Measurements from ENCODE around the gene EGFLAM.
"Not testable (repeated sequence)": the region's sequence is repeated elsewhere in the genome, so short reads cannot be mapped to it uniquely, and the experiment has no call there.

Gene EGFLAM

GRCh38 chr5:38331831-38332230 is 73.5 kb downstream of the EGFLAM start:
- no peak for DNase-seq

DNA sequence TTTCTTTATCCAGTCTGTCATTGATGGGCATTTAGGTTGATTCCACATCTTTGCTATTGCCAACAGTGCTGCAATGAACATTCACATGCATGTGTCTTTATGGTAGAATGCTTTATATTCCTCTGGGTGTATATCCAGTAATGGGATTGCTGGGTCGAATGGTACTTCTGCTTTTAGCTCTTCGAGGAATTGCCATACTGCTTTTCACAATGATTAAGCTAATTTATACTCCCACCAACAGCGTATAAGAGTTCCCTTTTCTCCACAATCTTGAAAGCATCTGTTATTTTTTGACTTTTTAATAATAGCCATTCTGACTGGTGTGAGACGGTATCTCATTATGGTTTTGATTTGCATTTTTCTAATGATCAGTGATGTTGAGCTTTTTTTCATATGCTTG is 74.8 kb downstream of the EGFLAM start:
- DNase-seq, result not testable (repeated sequence)

- no peak for DNase-seq
Measured at GRCh38 chr5:38338455-38338854, 80.1 kb downstream of the EGFLAM start.

- DNase-seq, result no peak
Measured at GRCh38 chr5:38339446-38339845, 81.1 kb downstream of the EGFLAM start.

GRCh38 chr5:38341056-38341455 is 82.7 kb downstream of the EGFLAM start:
- DNase-seq, result no peak

DNA sequence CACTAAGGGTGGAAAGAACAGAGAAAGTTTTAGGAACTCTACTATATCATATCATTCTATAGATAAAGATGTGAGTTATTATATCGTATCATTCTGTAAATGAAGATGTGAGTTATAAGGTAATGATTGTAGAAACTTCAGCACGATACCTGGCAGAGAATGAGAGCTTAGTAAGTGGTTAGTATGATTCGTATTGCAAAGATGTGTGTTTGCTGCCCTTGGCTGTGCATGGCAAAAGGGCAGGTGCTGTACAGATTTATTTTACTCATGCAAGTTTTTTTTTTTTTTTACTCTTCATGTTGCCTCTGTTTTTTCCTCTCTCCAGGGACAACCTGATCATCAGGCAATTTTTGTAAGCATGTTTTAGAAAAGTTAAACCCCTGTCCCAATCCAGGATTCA is 83.3 kb downstream of the EGFLAM start:
- DNase-seq, result no peak

DNA sequence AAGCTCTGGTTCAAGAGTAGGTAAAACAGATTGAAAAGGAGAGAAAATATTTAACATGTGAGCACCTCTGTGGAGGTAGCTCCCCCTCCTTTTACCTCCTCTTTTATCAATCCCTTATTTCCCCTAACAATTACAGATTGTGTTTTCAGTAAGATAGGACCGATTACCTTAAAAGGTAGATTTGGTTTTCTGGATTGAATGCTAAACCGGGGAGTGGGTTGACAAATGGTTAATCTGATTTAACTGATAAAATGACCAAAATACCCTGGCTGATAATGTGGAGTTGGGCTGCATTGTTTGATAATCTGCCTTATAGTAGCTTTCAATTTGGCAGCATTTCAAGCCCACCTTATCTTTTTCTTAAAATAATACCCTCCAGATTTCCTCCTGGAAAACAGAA is 83.9 kb downstream of the EGFLAM start:
- DNase-seq, result no peak

- no peak for DNase-seq
Measured at GRCh38 chr5:38344891-38345290, 86.5 kb downstream of the EGFLAM start.

DNA sequence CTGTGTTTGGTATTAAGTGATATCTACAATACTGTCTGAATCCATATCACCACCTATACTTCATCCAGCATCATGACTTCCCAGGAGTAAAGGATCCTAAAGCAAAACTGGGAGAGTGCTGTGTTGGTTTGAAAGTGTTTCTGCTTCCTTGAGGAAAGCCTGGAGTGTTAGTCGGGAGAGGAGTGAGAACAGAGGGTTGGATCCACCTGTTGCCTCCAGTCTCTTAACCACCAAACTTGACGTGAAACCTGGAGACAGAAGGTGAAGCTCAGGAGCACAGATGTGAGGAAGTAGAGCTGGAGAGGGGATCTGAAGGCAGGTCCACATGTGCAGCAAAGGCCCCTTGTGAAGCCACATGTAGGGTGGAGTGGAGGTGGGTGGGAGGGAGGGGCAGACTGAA is 88.2 kb downstream of the EGFLAM start:
- no peak for DNase-seq

DNA sequence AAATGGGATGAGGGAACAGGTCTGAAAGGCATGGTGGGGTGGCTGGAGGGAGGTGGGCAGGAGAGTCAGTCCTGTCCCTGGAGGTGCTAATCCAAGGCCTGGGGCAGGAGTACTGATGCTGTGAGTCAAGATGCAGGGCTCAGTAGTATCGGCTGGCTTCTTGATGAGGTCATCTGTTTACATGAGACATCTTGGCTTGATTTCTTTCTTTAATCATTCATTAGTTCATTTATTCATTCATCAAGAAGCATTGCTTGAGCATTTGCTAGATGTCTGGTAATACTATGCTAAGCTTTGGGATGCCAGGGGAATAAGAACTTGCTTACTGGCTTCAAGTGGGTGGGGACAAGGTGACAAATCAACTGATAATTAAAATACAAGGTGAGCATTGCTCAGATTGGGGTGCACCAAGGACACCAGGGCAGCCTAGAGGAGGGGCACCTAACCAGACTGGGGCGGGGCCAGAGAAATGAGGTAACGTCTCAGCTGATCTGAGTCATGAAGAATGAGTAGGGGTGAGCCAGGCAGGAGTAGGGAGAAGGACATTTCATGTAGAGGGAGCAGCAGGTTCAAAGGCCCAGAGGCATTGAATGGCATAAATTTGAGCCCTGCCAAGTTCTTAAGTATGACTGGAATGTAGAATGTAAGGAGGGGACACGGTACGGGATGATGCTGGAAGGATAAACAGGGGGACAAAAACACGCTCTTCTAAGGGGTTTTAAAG is 88.8 kb downstream of the EGFLAM start:
- DNase-seq, result no peak

DNA sequence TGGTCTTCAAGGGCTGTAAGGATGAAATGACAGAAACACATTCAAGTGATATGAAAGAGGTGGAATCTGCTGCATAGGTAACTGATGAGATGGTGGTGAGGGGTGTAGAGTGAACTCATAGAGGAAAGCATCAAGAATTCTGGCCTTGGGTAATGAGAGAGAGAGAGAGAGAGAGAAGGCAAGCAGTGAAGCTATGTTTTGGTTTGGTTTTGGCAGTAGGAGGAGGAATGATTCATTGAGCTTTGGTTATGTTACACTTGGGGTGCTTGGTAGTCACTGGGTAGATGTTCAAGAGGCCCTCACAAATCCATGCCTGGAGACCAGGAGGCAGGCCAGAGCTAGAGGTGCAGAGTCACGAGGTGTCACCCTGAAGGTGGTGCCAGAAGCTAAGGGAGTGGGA is 89.5 kb downstream of the EGFLAM start:
- no peak for DNase-seq

GRCh38 chr5:38360323-38361061 is 102.1 kb downstream of the EGFLAM start:
- DNase-seq, result no peak

DNA sequence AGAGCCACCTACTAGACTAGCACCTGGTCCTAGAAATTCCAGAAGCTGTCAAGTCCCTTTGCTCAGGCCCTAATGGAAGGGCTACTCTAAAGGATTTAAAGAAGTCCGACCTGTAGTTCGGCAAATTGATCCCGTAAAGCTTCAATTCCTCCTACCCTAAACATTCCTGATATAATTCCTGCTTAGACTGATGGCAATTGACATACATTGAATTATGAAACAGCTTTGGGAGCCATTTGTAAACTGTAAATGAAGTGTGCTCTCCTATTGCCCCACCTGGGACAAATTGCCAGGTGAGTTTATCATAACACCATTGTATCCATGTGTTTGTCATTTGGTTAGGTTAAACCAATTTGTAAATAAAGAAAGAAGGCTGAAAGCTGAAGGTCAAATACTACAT is 104.4 kb downstream of the EGFLAM start:
- DNase-seq, result no peak

DNA sequence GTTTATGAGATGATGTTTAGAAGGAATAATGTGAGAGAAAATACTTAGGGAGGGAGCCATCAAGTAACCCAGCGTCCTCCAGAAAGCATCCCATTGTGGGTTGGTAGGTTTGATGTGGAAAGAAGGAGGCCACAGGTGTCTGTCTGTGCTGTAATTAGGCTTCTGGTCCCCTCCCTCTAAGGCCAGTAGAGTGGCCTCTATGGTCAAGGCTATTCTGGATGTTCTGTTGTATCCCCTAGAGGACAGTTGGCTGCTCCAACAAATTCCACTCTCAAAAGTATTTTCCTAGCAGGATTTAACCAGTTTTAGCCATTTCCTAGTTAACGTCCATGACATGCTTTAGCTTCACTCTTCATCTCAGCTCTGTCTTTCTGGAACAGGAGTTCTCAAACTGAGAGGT is 106.5 kb downstream of the EGFLAM start:
- no peak for DNase-seq

- no peak for DNase-seq
Measured at GRCh38 chr5:38367410-38367809, 109.1 kb downstream of the EGFLAM start.

DNA sequence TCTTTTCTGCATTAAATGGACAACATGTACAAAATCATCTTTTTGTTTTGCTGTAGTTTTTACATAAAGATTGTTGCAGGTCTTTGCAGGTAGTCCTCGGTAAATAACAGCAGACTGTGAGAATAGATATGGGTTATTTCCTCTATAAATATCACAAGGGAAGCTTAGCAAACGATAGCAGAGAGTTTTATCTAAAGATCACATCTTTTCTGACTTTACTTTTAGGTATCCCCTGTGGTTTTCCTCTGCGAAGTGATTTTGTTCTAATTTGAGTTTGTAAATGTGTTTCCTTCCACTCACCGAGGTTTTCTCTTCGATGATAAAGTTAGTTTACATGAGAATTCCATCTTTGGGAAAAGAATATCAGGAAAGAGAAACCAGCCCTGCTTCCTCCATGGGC is 109.6 kb downstream of the EGFLAM start:
- no peak for DNase-seq

GRCh38 chr5:38369692-38370091 is 111.3 kb downstream of the EGFLAM start:
- DNase-seq, result no peak

DNA sequence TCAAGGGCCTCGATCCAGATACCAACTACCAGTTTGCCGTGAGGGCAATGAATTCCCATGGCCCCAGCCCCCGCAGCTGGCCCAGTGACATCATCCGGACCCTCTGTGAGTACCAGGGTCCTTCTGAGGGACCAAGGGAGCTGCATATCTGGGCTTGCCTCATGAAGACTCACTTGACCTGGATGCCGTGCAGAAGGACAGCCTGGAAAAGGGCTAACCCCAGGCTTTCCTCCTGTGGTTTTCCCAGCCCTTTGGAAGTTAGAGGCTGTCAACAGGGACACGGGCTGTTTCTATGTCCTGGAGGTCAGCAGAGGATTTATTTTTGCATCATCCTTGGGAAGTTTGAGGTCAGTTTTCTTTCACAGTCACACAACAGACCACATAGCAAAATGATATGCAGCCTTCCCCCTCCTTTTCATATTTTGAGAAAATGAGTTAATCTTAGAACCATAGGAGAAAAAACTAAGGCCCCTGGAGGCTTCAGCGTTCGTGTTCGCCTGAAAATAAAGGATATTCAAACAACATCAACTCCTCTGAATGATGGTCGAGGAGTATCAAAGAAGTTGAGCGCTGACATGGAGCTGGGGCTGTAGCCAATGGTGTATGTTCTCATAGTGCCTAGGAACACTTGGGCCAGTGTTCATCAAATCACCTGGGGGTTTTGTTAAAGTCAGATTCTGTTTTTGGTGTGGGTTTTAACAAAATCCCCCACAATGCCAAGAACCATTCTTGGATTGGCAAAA is 112.2 kb downstream of the EGFLAM start:
- DNase-seq, result no peak

GRCh38 chr5:38371596-38371995 is 113.2 kb downstream of the EGFLAM start:
- no peak for DNase-seq

DNA sequence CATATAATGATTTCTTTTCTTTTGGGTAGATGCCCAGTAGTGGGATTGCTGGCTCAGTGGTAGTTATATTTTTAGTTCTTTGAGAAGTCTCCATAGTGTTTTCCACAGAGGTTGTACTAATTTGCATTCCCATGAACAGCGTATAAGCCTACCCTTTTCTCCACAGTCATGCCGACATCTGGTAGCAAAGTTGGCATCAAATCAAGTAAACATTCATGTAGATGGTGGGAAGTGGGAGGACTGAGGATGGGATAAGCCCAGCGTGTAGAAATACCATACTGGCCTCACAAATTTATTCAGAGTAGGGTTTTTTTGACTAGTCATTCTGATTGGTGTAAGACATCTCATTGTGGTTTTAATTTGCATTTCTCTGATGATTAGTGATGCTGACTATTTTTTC is 115.4 kb downstream of the EGFLAM start:
- DNase-seq, result no peak

DNA sequence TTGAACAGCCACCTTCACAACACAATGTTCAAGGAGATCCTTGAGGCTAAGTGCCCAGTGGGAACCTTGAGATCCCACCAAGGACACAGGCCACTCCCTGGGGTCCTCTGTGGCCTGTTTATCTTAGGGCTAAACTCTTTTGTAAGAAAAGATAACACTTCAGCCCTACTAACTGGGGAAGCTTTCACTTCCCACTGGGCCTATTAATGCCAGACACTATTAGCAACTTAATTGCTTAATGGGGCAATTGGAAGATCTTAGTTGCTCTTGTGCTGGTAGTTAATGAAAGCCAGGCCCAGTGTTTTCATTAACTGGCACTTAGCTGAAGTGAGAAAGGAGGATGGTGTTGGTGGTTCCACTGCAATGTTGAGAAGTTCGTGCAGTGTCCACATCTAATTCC is 117.1 kb downstream of the EGFLAM start:
- DNase-seq, result no peak

GRCh38 chr5:38376404-38376803 is 118.0 kb downstream of the EGFLAM start:
- no peak for DNase-seq

- DNase-seq, result no peak
Measured at GRCh38 chr5:38378579-38378978, 120.2 kb downstream of the EGFLAM start.

- no peak for DNase-seq
Measured at GRCh38 chr5:38379350-38379937, 121.1 kb downstream of the EGFLAM start.
